RPMI7951 (cell line): ENCODE measurements around the gene KLHL29. TPM values are rescaled to one million over a fixed set of nuclear protein-coding genes. Genes with fewer than 3 reads are reported as not detected.

Experiments used
- DNase-seq: peaks from one replicate; pipeline ENCODE4 v3.0.0-alpha.2; 2012; ENCODE audit warnings: low read depth
- total RNA-seq: library from RNA; depleted of rRNA; stranded (reverse); fragments of >200 nt; shearing (Covaris generic); gene quantifications from 2 replicates; pipeline ENCODE4 v1.2.3, GENCODE V29; 2014

KLHL29 gene
- total RNA-seq, 1 experiment from 2014 or later: 0.84 TPM

DNA sequence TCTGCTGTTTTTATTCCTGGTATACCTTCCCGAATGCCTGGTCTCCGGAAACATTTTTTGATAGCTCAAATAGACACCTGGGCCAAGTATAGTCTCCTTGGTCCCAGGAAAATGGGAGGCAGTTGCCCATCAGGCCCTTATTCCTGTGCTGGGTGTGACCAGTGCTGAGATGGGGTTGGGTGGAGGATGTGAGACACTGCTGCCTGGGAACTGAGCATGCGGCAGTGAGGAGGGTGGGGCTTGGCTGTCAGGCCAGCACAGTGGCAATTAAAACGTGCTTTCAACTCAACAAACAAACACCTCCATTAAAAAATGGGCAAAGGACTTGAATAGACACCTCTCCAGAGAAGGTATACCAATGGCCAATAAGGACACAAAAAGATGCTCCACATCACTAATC lies 12.5 kb downstream of the KLHL29 start:
- no peak for DNase-seq

DNA sequence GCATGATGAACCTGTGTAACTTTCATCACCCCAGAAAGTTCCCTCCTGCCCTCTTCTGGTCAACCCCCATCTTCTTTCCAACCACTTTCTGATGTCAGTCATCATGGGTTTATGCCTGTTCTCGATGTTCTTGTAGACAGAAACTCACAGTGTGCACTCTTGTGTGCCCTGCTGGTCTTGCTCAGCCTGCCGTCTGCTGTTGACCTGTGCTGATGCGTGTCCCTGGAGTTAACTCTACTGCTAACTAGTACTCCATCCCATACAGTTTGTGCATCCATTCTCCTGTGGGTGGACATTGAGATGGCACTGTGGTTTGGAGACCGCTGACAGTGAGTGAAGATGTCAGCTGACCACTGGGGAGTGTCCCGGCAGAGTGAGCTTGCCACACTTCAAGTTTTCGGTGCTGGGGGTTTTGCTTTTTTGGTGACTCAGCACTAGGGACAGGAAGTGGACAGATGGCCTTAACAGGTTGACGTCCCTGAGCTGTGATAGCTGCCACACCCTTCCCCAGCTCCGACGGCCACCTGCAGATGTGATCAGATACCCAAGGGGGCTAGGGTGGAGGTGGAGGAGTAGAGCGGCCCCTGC lies 14.8 kb downstream of the KLHL29 start:
- DNase-seq: no peak

DNA sequence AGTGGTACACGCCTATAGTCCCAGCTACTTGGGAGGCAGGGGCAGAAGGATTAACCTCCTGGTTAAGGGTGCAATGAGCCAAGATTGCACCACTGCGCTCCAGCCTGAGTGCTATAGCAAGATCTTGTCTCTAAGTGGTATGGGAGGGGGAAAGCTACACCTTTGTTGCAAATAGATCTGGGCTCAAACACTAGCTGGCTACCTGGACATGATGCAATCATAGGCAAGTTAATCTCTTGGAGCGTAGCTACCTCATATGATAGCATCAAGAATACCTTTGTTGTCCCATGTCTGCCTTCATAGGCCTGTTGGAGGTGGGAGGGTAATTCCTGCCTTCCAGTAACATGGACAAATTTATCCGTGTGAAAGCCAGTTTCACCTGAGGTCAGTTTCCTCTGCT lies 15.7 kb downstream of the KLHL29 start:
- no peak for DNase-seq

GRCh38 chr2:23401427-23402204 lies 16.6 kb downstream of the KLHL29 start:
- DNase-seq: no peak

DNA sequence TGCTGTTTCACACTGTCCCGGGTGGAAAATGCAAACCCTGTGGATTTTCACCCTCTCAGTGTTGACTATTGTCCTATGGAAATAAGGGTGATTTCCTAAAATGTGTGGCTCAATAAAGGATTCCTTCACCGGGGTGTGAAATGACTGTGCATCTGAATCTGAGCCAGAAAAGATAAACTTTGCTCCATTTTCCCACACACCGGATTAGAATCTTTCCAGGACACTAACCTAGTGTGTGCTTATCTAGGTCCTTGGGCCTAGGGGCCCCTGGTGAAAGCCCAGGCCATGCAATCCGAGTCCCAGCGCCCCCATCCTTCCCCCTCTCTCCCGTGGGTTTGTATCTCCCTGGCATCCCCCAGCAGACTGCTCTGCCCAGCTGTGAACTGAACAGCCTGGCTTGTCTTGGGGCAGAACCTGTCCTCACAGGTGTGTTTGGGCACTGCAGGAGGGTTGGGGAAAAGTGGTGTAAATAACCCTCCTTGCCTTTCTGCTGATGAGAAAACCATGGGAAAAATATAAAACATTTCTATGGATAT lies 17.3 kb downstream of the KLHL29 start:
- no peak for DNase-seq

GRCh38 chr2:23404426-23404825 lies 19.4 kb downstream of the KLHL29 start:
- peak; percentile 77 for DNase-seq

DNA sequence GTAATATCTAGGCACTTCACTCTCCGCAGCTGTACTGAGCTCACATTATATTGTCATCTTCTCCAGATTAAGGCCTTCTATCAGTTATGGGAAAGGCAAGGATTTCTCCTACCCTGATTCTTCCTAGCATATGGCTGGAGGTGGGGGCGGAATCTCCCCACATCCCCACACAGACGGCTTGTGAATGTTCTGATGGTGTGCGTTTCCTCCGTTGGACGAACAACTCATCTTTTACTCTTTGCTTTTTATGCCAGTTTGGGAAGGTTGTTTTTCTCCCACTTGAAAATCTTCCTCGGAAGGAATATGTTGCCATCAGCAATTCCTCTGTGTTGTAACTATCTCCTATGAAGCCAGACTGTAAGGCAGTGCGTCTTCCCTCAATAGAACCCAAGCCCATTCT lies 24.3 kb downstream of the KLHL29 start:
- DNase-seq: no peak

GRCh38 chr2:23410596-23410995 lies 25.6 kb downstream of the KLHL29 start:
- no peak for DNase-seq

- peak; percentile 71 for DNase-seq
Measured at GRCh38 chr2:23411752-23412431, 26.9 kb downstream of the KLHL29 start.

GRCh38 chr2:23412556-23413155 lies 27.7 kb downstream of the KLHL29 start:
- DNase-seq: peak; percentile 42

DNA sequence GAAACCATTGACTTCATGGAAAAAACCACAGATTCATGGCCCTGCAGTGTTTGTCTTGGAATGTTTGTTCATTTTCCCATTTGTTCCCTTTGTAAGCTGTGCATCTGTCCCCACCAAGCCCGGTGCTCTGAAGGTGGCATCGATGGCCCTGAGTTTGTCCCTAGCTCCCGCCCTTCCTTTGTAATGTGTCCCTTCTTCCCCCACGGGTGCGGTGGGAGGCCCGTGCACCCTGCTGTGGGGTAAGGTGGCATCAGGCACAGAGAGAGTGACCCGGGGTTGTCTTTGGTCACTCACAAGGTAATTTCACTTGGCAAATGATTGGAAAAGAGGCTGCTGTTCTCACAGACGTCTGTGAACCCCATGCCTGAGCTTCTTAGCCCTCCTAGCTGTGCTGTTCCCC lies 28.7 kb downstream of the KLHL29 start:
- DNase-seq: no peak

DNA sequence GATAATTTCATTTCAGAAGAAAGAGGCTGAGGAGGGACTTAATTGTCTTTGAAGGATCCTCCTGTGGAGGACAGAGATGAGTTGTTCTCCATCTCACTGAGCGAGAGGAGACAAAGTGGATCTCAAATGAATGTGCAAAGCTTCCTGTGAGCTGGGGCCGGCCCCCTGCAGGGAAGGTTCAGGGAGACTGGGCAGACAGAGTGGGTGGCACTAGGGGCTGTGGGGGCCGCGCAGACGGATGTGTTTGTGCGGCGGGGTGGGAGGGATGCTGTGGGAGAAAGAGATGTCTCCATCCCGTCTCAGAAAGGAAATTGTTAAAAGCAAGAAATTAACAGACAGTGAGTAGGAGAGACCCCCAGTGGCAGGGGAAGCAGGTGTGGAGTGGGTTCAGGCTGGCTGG lies 29.1 kb downstream of the KLHL29 start:
- DNase-seq: no peak

DNA sequence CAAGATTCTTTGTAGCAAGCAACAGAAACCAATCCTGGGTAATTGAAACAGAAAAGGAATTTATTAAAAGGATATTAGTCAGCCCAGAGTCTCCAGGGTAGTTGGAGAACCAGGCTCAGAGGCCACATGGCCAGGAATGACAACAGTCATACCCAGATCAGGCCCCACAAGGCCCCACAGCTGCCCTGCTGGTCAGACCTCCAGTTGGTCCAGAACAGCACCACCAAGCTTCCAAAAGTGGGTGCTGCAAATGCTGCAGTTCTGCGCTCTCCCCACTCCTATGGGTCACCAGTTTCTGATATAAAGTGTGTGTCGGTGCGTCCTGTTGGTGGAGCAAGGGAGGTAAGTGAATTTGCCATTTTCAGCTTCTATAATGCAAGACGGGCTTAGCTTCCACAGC lies 29.9 kb downstream of the KLHL29 start:
- DNase-seq: no peak

DNA sequence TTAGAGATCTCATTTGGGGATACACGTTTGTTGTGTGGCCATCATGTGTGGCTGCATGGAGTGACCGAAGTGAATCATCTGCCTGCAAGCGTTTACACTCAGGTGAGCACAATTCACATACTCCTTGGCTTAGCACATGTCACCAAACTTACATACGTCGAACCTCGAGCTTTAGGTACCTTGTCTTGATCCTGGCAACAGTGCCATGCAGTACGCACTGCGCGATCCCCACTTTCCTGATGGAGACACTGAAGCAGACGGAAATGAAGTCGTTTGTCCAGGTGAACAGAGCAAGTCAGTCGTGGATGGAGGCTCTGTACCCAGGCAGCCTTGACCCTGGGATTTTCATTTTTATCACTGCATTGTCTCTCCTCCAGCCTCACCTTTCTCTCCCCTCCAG lies 32.3 kb downstream of the KLHL29 start:
- no peak for DNase-seq

- no peak for DNase-seq
Measured at GRCh38 chr2:23418056-23418455, 33.1 kb downstream of the KLHL29 start.

- DNase-seq: no peak
Measured at GRCh38 chr2:23418461-23418911, 33.5 kb downstream of the KLHL29 start.

GRCh38 chr2:23419171-23420090 lies 34.5 kb downstream of the KLHL29 start:
- no peak for DNase-seq

DNA sequence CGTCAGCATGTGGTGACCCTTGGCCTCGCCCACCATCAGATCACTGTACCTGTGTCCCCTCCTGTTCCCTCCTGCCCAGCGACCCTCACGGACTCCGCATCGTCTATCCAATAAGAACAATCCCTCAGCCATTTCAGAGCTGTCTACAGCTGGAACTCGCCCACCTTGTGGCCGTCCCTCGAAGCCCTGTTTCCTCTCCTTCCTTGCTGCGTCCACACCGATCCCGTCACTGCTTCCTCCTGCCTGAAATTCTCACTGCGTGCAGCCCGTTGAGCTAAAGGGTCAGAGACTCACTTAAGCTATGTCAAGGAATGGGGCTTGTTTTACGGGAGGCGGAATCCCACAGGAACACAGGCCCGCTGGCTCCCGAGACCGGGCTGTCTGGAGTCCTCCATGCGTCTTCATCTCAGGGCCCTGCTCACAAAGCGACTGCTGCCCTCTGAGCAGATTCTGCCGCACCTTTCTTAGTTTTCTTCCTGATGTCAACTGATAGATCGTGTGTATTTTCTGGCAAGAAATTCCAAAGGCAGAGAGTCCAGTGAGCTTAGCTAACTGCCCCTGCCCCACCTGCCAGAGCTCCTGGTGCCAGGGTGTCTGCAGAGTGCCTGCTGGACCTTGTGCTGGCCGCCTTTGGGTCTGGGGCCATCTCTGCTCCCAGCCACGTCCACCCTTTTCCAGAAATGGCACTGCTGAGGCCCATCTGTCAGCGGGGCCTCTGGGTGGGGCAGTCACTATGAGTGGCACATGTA lies 35.3 kb downstream of the KLHL29 start:
- no peak for DNase-seq

- DNase-seq: no peak
Measured at GRCh38 chr2:23420840-23421476, 36.0 kb downstream of the KLHL29 start.
